Trophoblast cell (in vitro differentiated cells and primary cell): ENCODE results near the gene SUPT5H.
A peak's percentile ranks its signal among the peaks of the same experiment; 100 is the strongest.

ENCODE experiments used
- DNase-seq, 2 donors: peaks; one replicate each; pipeline ENCODE4 v3.0.0-alpha.2; 2016
- H2AFZ ChIP-seq: 2 replicates; pipeline ENCODE4 v1.6.1; 2013; ENCODE audit warnings: low read length, moderate library complexity, mild to moderate bottlenecking; ENCODE audit not compliant: insufficient read depth, poor library complexity
- H2AK5ac ChIP-seq: 2 replicates; pipeline ENCODE4 v1.6.1; 2013; ENCODE audit warnings: mild to moderate bottlenecking, low read length
- H2BK120ac ChIP-seq: 2 replicates; pipeline ENCODE4 v1.6.1; 2013; ENCODE audit warnings: low read length, mild to moderate bottlenecking, moderate library complexity; ENCODE audit not compliant: insufficient read depth, poor library complexity
- H2BK12ac ChIP-seq: 2 replicates; pipeline ENCODE4 v1.6.1; 2013; ENCODE audit warnings: mild to moderate bottlenecking, low read length, moderate library complexity
- H2BK5ac ChIP-seq: 2 replicates; pipeline ENCODE4 v1.6.1; 2013; ENCODE audit warnings: low read length, low read depth, moderate library complexity, mild to moderate bottlenecking; ENCODE audit not compliant: poor library complexity
- H3K14ac ChIP-seq: 2 replicates; pipeline ENCODE4 v1.6.1; 2013; ENCODE audit warnings: mild to moderate bottlenecking, low read length
- H3K18ac ChIP-seq: 2 replicates; pipeline ENCODE4 v1.6.1; 2013; ENCODE audit warnings: mild to moderate bottlenecking, low read length
- H3K23ac ChIP-seq: 2 replicates; pipeline ENCODE4 v1.6.1; 2013; ENCODE audit warnings: low read length
- H3K27ac ChIP-seq: 2 replicates; pipeline ENCODE4 v1.5.1; 2013; ENCODE audit warnings: low read depth, mild to moderate bottlenecking, inconsistent platforms, low read length, moderate library complexity
- H3K27me3 ChIP-seq: 2 replicates; pipeline ENCODE4 v1.6.1; 2013; ENCODE audit warnings: inconsistent platforms, mild to moderate bottlenecking, low read length, moderate library complexity; ENCODE audit not compliant: insufficient read depth
- H3K36me3 ChIP-seq, 2 experiments: 1 replicate in 1 of 2; 2 replicates in 1 of 2; pipeline ENCODE4 v1.6.1; 2013; ENCODE audit warnings: low read length in 2 of 2, mild to moderate bottlenecking in 2 of 2, moderate library complexity in 1 of 2; ENCODE audit not compliant: insufficient read depth in 2 of 2, control insufficient read depth in 1 of 2
- H3K4ac ChIP-seq: 2 replicates; pipeline ENCODE4 v1.6.1; 2013; ENCODE audit warnings: low read depth, mild to moderate bottlenecking, low read length, moderate library complexity
- H3K4me1 ChIP-seq, 2 experiments: 1 replicate in 1 of 2; 2 replicates in 1 of 2; pipeline ENCODE4 v1.6.1; 2013; ENCODE audit warnings: low read length in 2 of 2, mild to moderate bottlenecking in 2 of 2, moderate library complexity in 1 of 2; ENCODE audit not compliant: insufficient read depth in 2 of 2, control insufficient read depth in 1 of 2
- H3K4me2 ChIP-seq: 2 replicates; pipeline ENCODE4 v1.6.1; 2013; ENCODE audit warnings: inconsistent platforms, mild to moderate bottlenecking, low read length, moderate library complexity
- H3K4me3 ChIP-seq: 2 replicates; pipeline ENCODE4 v1.5.1; 2013; ENCODE audit warnings: mild to moderate bottlenecking, low read depth, low read length, inconsistent platforms
- H3K79me1 ChIP-seq: one replicate; pipeline ENCODE4 v1.6.1; 2013; ENCODE audit warnings: low read length
- H3K79me2 ChIP-seq: 2 replicates; pipeline ENCODE4 v1.6.1; 2013; ENCODE audit warnings: low read length, mild to moderate bottlenecking; ENCODE audit not compliant: control insufficient read depth, insufficient read depth, poor library complexity
- H3K9ac ChIP-seq: 2 replicates; pipeline ENCODE4 v1.6.1; 2013; ENCODE audit warnings: mild to moderate bottlenecking, low read length
- H3K9me3 ChIP-seq: 2 replicates; pipeline ENCODE4 v1.6.1; 2013; ENCODE audit warnings: low read depth, mild to moderate bottlenecking, control low read depth, inconsistent platforms, low read length; ENCODE audit not compliant: insufficient read depth
- H4K12ac ChIP-seq: 2 replicates; pipeline ENCODE4 v1.6.1; 2013; ENCODE audit warnings: low read depth, mild to moderate bottlenecking, low read length, moderate library complexity
- H4K8ac ChIP-seq: 2 replicates; pipeline ENCODE4 v1.6.1; 2013; ENCODE audit warnings: low read depth, mild to moderate bottlenecking, low read length, moderate library complexity
- H4K91ac ChIP-seq: one replicate; pipeline ENCODE4 v1.6.1; 2013; ENCODE audit warnings: low read depth, mild to moderate bottlenecking, low read length, moderate library complexity
- WGBS: extraction: QIAGEN DNeasy Blood & Tissue Kit; methylation state at CpG from one replicate; pipeline ENCODE4 v1.1.7; 2013; ENCODE audit warnings: missing lambda C conversion rate; ENCODE audit not compliant: insufficient read length, insufficient coverage; ENCODE audit errors: extremely low coverage; 5-methylcytosine and 5-hydroxymethylcytosine counted together

SUPT5H gene

DNA sequence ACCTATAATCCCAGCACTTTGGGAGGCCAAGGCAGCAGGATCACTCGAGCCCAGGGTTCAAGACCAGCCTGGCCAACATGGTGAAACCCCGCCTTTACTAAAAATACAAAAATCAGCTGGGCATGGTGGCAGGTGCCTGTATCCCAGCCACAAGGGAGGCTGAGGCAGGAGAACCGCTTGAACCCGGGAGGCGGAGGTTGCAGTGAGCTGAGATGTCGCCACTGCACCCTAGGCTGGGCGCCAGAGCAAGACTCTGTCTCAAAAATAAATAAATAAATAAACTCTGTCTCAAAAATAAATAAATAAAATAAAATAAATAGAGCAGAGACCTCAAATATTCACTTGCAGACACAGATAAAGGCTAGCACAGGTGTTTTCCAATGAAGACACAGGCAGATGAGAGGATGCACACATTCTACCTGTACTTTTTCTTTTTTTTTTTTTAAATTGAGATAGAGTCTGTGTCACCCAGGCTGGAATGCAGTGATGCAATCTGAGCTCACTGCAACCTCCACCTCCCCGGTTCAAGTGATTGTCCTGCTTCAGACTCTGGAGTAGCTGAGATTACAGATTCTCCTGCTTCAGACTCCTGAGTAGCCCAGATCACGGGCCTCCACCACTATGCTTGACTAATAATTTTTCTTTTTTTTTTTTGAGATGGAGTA, 7.0 kb upstream of the SUPT5H start:
- Histone ChIP-seq H3K9me3 (no peaks in the 10 kb centered on the region), H4K12ac (no peak overlapping the region), H3K14ac (no peak overlapping the region), H3K27me3 (no peaks in the 10 kb centered on the region), H3K18ac (no peak overlapping the region), H3K79me2 (peaks cover 10% of the 10 kb centered on the region), H3K27ac (no peak overlapping the region), H3K9ac (no peak overlapping the region), H3K4ac (no peak overlapping the region), H3K4me2 (no peak overlapping the region), H2BK5ac (no peak overlapping the region), H4K91ac (no peak overlapping the region), H2BK120ac (no peak overlapping the region), H3K4me3 (no peak overlapping the region), H3K79me1 (peaks cover 6% of the 10 kb centered on the region), H2AFZ (no peak overlapping the region), H2AK5ac (no peak overlapping the region), H2BK12ac (no peak overlapping the region), H4K8ac (peak overlapping the region; percentile 43), H3K36me3 (peaks cover 11 to 14% of the 10 kb centered on the region in 2 experiments), H3K4me1 (peaks cover 5 to 10% of the 10 kb centered on the region in 2 experiments), H3K23ac (no peak overlapping the region)
- DNase-seq, result peak; percentile 67 to 77
- no CpG with 5 or more reads among the region's 9 CpGs for WGBS

DNA sequence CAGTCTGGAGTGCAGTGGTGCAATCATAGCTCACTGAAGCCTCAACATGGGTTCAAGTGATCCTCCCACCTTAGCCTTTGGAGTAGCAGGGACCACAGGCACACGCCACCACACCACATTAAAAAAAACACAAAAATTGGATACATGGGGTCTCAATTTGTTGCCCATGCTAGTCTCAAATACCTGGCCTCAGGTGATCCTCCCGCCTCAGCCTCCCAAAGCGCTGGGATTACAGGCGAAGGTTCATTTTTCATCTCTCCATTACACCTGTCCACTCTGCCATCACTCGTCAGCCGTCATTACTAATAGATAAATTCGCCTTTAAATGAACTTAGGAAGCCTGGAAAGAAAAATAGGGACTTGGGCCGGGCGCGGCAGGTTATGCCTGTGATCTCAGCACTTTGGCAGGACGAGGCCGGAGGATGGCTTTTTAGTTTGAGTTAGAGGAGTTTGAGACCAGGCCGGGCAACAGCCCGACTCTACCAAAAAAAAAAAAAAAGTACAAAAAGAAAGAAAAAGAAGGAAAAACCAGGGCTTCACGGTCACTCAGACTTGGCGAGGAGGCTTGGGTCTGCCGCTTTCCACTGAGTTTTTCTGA, 685 bp upstream of the SUPT5H start:
- no peaks in the 10 kb centered on the region for H3K27me3 ChIP-seq
- peak overlapping the region; percentile 60 for H3K14ac ChIP-seq
- H3K9me3 ChIP-seq, result no peaks in the 10 kb centered on the region
- peak overlapping the region; percentile 89 for H4K8ac ChIP-seq
- H3K27ac ChIP-seq, result peak overlapping the region; percentile 52
- H3K23ac ChIP-seq, result no peak overlapping the region
- peaks cover 9% of the 10 kb centered on the region for H3K79me1 ChIP-seq
- H3K9ac ChIP-seq, result peak overlapping the region; percentile 90
- H3K4me1 ChIP-seq, result peaks cover 8 to 16% of the 10 kb centered on the region in 2 experiments
- H2BK12ac ChIP-seq, result no peak overlapping the region
- H3K4me2 ChIP-seq, result peak overlapping the region; percentile 74
- WGBS, result no CpG with 5 or more reads among the region's 17 CpGs
- peaks cover 27% of the 10 kb centered on the region for H3K79me2 ChIP-seq
- H2AK5ac ChIP-seq, result peak overlapping the region; percentile 64
- peak overlapping the region; percentile 63 for H4K12ac ChIP-seq
- peak overlapping the region; percentile 30 for H3K18ac ChIP-seq
- peak overlapping the region; percentile 71 for H3K4ac ChIP-seq
- H2BK120ac ChIP-seq, result peak overlapping the region; percentile 15
- DNase-seq, result peak in 1 of 2 donors; percentile 51
- peaks cover 3 to 5% of the 10 kb centered on the region in 2 experiments for H3K36me3 ChIP-seq
- peak overlapping the region; percentile 40 for H2AFZ ChIP-seq
- H3K4me3 ChIP-seq, result peak overlapping the region; percentile 95
- H2BK5ac ChIP-seq, result peak overlapping the region; percentile 50
- H4K91ac ChIP-seq, result peak overlapping the region; percentile 62

DNA sequence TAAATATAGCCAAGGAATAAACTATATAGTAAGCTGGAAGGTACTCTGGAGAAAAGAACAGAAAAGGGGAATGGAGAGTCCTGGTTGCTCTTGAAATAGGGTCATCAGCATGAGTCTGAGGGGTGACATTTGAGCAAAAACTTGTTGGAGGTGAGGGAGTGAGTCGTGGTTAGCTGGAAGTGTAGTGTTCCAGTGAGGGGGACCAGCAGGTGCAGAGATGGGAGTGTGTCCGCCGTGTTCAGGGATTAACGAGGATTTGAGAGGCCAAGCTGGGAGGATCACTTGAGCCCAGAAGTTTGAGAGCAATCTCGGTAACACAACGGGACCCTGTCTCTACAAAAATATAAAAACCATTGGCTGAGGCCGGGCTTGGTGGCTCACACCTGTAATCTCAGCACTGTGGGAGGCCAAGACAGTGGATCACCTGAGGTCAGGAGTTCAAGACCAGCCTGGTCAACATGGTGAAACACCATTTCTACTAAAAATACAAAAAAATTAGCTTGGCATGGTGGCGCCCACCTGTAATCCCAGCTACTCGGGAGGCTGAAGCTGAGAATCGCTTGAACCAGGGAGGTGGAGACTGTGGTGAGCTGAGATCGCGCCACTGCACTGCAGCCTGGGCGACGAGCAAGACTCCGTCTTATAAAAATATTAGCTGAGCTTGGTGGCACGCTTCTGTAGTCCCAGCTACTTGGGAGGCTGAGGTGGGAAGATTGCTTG, 1.1 kb downstream of the SUPT5H start:
- Histone ChIP-seq H3K18ac (no peak overlapping the region), H3K79me2 (peaks cover 30% of the 10 kb centered on the region), H3K9ac (no peak overlapping the region), H2BK120ac (no peak overlapping the region), H2BK12ac (no peak overlapping the region), H3K4me2 (peak overlapping the region; percentile 79), H4K91ac (no peak overlapping the region), H3K14ac (no peak overlapping the region), H3K4ac (peak overlapping the region; percentile 37), H4K8ac (no peak overlapping the region), H3K27me3 (no peaks in the 10 kb centered on the region), H3K9me3 (no peaks in the 10 kb centered on the region), H3K4me3 (no peak overlapping the region), H3K79me1 (peaks cover 9% of the 10 kb centered on the region), H4K12ac (no peak overlapping the region), H3K36me3 (peaks cover 9 to 11% of the 10 kb centered on the region in 2 experiments), H3K23ac (no peak overlapping the region), H2AFZ (no peak overlapping the region), H3K27ac (no peak overlapping the region), H2AK5ac (no peak overlapping the region), H2BK5ac (no peak overlapping the region), H3K4me1 (peaks cover 8 to 16% of the 10 kb centered on the region in 2 experiments)
- no CpG with 5 or more reads among the region's 16 CpGs for WGBS
- DNase-seq, result no peak

DNA sequence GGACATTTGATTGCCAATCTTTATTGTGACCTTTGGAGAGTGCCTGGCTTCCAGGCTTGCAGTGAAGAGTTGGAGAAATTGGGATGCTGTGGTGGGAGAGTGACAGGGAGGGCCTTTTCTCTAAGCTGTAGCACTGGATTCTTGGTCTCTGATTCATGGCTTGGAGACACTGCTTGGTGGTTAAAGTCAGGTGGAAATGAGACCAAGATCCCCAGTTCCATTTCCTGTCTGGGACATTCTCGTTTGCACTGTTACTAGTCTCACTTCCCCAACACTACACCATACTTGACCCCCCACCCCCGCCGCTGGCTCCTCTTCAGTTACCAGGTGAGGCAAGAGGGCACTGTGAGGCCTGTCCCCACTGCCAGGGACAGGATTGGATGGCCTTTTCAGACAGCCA, 2.9 kb downstream of the SUPT5H start:
- Histone ChIP-seq H3K4me1 (peaks cover 8 to 16% of the 10 kb centered on the region in 2 experiments), H3K4me2 (peak overlapping the region; percentile 35), H2BK120ac (no peak overlapping the region), H3K27me3 (no peaks in the 10 kb centered on the region), H3K9me3 (no peaks in the 10 kb centered on the region), H3K79me1 (peaks cover 9% of the 10 kb centered on the region), H3K36me3 (peaks cover 23 to 25% of the 10 kb centered on the region in 2 experiments), H2AFZ (no peak overlapping the region), H4K12ac (no peak overlapping the region), H2BK12ac (no peak overlapping the region), H2BK5ac (peak overlapping the region; percentile 26), H3K18ac (no peak overlapping the region), H3K23ac (no peak overlapping the region), H3K79me2 (peaks cover 32% of the 10 kb centered on the region), H3K14ac (no peak overlapping the region), H3K4ac (peak overlapping the region; percentile 92), H4K8ac (no peak overlapping the region), H4K91ac (no peak overlapping the region), H3K4me3 (no peak overlapping the region), H3K27ac (peak overlapping the region; percentile 20), H3K9ac (no peak overlapping the region), H2AK5ac (no peak overlapping the region)
- DNase-seq, result peak in 1 of 2 donors; percentile 51
- WGBS, result no CpG with 5 or more reads among the region's 3 CpGs
